PC-9 (cell line): ENCODE data around the gene FUT8.

Experiments
- CTCF ChIP-seq: fragments of 200-600 bp; sonication (generic); conservative IDR thresholded peaks from 2 replicates; pipeline ENCODE4 v1.6.1; 2017; ENCODE audit warnings: mixed run types, antibody characterized with exemption, mild to moderate bottlenecking, moderate library complexity
- EZH2 ChIP-seq: fragments of 200-600 bp; sonication (generic); IDR thresholded peaks from 2 replicates; pipeline ENCODE4 v1.8.0; 2017; ENCODE audit warnings: antibody characterized with exemption, low read depth

- TF ChIP-seq CTCF (no peak), EZH2 (no peak)
These were observed 291.5 kb downstream of the FUT8 start for GRCh38 chr14:65703996-65704395.
